GM21381 (cell line): Measurements from ENCODE around the gene STAC3.

Experiments used
- ATAC-seq: cut with Tn5 transposase; IDR thresholded peaks from one replicate; pipeline ENCODE4 v1.9.1; 2021; ENCODE audit warnings: mild to moderate bottlenecking, moderate library complexity; ENCODE audit not compliant: unreplicated experiment

STAC3 gene

DNA sequence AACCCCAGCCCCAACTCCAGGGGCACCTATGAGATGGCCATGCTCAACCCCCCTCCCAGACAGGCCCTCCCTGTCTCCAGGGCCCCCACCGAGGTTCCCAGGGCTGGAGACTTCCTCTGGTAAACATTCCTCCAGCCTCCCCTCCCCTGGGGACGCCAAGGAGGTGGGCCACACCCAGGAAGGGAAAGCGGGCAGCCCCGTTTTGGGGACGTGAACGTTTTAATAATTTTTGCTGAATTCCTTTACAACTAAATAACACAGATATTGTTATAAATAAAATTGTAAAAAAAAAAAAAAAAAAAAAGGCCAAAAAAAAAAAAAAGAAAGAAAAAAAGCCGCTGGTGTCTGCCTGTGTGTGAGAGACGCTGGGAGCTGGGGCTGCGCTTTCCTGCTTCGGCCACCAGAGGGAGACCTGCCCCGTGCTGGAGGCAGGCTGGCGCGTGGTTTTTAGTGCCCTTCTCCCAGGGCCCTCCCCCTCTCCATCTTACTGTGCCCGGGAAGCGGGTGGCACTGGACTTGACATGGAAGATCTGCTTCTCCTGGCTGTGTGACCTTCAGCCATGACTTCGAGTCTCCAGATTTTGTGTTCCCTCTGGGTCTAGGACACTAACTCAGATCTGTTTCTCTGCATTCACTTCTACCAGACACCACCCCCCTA is 37.8 kb downstream of the STAC3 start:
- ATAC-seq = no peak

DNA sequence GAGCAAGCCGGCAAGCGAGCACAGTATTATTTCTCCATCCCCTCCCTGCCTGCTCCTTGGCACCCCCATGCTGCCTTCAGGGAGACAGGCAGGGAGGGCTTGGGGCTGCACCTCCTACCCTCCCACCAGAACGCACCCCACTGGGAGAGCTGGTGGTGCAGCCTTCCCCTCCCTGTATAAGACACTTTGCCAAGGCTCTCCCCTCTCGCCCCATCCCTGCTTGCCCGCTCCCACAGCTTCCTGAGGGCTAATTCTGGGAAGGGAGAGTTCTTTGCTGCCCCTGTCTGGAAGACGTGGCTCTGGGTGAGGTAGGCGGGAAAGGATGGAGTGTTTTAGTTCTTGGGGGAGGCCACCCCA is 38.3 kb downstream of the STAC3 start:
- ATAC-seq = no peak

DNA sequence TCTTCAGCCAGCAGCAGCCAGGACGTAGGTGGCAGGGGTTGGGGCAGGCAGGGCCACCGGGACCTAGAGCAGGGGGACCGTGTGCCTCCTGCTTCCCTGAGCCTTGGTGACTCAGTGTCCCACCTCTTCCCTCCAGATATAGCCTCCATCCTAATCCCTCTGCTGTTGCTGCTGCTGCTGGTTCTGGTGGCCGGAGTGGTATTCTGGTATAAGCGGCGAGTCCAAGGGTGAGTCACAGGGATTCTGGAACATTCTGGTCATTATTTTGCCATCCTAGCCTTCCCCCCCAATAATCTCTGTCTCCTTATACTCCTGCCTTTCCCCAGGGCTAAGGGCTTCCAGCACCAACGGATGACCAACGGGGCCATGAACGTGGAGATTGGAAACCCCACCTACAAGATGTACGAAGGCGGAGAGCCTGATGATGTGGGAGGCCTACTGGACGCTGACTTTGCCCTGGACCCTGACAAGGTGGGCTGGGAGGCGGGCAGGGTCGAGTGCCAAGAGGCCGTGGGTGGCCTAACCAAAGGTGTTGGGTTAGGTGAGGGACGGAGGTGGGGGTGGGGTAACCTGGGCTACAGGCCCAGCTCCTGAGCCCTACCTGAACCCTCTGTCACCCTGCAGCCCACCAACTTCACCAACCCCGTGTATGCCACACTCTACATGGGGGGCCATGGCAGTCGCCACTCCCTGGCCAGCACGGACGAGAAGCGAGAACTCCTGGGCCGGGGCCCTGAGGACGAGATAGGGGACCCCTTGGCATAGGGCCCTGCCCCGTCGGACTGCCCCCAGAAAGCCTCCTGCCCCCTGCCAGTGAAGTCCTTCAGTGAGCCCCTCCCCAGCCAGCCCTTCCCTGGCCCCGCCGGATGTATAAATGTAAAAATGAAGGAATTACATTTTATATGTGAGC is 38.9 kb downstream of the STAC3 start:
- ATAC-seq = no peak

- ATAC-seq = no peak
Observed at GRCh38 chr12:57210926-57211692, 39.9 kb downstream of the STAC3 start.

- no peak for ATAC-seq
Observed at GRCh38 chr12:57210461-57210860, 40.5 kb downstream of the STAC3 start.

DNA sequence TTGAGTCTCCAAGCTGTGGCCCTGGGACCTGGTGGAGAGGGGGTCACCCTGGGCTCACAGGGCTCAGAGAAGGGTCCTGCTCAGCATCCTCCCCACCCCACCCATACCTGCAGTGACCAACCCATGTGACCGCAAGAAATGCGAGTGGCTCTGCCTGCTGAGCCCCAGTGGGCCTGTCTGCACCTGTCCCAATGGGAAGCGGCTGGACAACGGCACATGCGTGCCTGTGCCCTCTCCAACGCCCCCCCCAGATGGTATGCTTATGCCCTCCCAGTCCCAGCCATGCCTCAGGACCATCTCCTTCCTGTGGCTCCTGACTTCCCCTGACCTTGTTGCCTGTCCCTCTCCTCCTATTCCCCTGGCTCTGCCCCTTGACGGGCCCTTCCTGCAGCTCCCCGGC is 41.1 kb downstream of the STAC3 start:
- no peak for ATAC-seq

DNA sequence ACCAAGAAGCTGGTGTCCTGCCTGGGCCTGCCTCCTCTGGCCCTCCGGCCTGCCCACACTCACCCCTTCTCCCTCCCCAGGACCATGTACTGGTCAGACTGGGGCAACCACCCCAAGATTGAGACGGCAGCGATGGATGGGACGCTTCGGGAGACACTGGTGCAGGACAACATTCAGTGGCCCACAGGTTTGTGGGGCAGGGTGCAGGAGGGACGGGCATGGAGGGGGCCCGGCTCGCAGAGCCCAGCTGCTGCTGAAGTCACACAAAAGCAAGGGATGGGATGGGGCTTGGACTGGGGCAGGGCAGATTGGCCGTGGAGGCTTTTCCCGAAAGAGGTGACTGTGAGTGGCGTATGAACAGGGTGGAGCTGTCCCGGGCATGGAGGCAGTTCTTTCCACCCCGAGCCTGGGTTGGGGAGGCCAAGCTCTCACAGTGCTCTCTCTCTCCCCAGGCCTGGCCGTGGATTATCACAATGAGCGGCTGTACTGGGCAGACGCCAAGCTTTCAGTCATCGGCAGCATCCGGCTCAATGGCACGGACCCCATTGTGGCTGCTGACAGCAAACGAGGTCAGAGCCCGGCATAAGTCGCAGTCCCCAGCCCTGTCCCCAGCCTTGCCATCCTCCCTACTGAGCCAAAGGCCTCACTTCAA is 42.2 kb downstream of the STAC3 start:
- ATAC-seq = no peak

DNA sequence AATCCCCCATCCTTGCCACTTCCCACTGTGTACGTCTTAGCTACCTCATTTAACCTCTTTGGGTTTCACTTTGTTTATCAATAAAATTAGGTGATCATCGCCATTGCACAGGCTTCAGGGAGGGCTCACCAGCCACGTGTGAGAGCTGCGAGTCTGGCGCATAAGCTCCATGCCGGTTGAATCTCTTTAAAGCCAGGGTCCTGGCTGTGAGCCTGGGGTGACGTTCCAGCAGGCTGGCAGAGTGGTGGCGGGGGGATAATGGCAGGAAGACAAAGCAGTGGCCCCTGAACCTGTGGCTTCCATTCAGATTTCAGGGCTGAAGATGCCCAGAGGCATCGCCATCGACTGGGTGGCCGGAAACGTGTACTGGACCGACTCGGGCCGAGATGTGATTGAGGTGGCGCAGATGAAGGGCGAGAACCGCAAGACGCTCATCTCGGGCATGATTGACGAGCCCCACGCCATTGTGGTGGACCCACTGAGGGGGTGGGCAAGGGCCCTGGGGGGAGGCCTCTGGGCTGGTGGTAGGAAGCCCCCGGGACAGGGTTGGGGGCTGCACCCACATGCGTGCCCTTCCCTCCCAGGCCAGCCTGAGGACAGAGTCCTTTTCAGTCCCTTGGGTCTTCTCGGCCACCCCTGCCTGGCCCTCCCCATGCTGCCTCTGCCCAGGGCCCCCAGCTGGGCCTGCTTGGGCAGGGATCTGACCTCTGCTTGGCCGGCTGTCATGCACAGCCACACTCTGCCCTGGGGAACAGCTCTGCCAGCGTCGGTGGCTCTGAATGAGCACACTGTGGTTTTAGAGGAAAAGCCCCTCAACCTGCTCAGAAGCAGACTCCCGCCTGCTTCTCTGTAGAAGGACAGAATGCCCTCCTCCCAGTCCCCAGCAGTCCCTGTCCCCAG is 43.0 kb downstream of the STAC3 start:
- no peak for ATAC-seq

DNA sequence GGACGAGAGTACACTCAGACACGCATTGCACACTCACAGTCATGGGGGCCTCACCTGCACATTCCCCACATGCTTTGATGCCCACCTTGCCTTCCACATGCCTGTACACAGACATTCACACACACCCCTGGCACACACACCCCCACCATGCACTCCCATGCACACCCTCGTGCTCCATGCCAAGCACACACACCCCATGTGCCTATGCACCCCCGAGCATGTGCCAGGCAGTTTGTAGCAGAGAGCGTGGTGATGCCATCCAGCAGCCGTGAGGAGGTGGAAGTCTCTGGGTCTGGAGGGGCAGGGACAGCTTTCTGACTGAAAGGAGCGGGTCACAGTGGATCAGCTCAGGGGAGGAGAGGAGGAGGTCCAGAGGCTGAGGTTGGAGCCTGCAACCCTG is 45.1 kb downstream of the STAC3 start:
- no peak for ATAC-seq

GRCh38 chr12:57205186-57205585 is 45.8 kb downstream of the STAC3 start:
- ATAC-seq = no peak

DNA sequence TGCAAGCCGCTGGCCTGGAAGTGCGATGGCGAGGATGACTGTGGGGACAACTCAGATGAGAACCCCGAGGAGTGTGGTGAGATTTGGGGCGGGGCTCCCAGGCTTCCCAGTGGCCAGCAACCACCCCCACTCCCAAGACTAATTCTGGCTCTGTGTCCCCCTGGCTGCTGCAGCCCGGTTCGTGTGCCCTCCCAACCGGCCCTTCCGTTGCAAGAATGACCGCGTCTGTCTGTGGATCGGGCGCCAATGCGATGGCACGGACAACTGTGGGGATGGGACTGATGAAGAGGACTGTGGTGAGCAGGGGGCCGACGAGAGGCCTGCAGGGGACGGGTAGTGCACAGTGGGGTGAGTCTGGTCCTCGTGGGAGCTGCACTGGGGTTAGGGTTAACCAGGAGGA is 46.5 kb downstream of the STAC3 start:
- ATAC-seq = no peak

DNA sequence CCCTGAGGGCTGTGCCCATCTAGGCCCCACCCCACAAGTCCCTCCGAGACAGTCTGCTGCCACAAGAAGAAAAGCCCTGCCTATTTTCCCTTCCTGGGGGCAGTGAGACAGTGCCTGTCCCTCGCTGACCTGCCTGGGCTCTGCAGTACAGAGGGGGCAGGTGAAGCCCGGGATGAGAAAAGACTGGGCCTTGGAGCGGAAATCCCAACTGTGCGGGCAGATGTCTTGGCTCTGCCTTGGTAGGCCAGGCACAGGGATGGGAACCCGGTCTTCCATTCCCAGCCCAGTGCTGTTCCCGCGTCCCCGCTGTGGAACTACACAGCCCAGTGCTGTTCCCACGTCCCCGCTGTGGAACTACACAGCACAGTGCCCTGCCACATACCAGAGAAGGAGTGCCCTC is 47.2 kb downstream of the STAC3 start:
- no peak for ATAC-seq

- no peak for ATAC-seq
Observed at GRCh38 chr12:57203201-57203600, 47.8 kb downstream of the STAC3 start.

GRCh38 chr12:57202321-57202720 is 48.7 kb downstream of the STAC3 start:
- no peak for ATAC-seq

- ATAC-seq = no peak
Observed at GRCh38 chr12:57201631-57202030, 49.4 kb downstream of the STAC3 start.

- ATAC-seq = no peak
Observed at GRCh38 chr12:57201219-57201618, 49.8 kb downstream of the STAC3 start.

- ATAC-seq = no peak
Observed at GRCh38 chr12:57200497-57200896, 50.5 kb downstream of the STAC3 start.

GRCh38 chr12:57199191-57199590 is 51.8 kb downstream of the STAC3 start:
- ATAC-seq = no peak

DNA sequence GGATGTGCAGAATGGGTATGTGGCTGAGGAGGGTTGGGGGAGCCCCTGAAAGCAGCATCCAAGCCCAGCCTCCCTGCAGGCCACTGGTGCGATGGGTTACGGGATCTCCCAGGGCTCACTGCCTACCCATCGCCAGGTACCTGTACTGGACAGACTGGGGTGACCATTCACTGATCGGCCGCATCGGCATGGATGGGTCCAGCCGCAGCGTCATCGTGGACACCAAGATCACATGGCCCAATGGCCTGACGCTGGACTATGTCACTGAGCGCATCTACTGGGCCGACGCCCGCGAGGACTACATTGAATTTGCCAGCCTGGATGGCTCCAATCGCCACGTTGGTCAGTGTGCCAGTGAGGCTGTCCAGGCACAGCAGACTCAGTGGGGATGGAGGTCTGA is 52.7 kb downstream of the STAC3 start:
- no peak for ATAC-seq

GRCh38 chr12:57196956-57197355 is 54.0 kb downstream of the STAC3 start:
- ATAC-seq = no peak
